AG09319 (cell line): Measurements from ENCODE around the gene CENPM.

ENCODE experiments used
- DNase-seq: peaks from one replicate; pipeline ENCODE4 v3.0.0-alpha.2; 2010; ENCODE audit warnings: low read depth; ENCODE audit errors: extremely low read depth
- TF ChIP-seq, protein P1 (sequence below): IDR thresholded peaks from 2 replicates; pipeline ENCODE4 v1.5.1; 2011; ENCODE audit warnings: low read depth, mild to moderate bottlenecking, inconsistent platforms, low read length, moderate library complexity

The CENPM gene

DNA sequence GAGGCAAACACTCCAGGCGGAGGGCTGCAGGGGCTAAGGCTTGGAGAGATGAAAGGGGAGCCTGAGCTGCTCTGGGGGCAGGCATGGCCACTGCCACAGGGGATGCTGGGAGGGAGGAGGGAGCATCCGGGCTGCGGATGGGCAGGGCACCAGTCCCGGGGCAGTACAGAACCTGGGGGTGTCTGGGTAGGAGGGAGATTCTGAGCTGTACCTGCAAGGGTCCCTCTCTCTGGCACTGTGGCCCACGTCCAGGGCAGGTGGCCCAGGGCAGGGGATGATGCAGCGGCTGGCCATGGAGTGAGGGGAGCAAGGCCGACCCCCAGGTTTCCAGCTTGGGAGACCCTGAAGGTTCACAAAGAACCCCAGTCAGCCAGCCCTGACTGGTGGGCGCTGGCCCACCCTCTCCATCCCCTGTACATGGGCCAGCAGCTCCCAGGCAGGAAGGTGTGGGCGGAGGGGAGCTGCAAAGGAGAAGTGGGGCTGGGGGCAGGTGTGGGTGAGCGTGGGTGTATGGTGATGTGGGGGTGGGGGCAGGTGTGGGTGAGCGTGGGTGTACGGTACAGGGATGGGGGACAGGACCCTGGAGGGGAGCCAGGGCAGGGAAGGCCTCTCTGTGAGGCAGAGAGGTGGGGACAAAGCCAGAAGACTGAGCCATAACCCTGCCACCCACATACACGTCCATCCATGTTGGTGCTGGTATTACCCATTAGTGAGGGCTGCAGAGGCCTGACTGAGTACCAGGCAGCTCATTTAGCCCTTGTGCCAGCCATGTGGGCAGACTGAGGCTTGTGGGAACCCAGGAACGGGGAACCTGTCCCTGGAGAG, 18.1 kb downstream of the CENPM start:
- TF ChIP-seq, protein P1, sequence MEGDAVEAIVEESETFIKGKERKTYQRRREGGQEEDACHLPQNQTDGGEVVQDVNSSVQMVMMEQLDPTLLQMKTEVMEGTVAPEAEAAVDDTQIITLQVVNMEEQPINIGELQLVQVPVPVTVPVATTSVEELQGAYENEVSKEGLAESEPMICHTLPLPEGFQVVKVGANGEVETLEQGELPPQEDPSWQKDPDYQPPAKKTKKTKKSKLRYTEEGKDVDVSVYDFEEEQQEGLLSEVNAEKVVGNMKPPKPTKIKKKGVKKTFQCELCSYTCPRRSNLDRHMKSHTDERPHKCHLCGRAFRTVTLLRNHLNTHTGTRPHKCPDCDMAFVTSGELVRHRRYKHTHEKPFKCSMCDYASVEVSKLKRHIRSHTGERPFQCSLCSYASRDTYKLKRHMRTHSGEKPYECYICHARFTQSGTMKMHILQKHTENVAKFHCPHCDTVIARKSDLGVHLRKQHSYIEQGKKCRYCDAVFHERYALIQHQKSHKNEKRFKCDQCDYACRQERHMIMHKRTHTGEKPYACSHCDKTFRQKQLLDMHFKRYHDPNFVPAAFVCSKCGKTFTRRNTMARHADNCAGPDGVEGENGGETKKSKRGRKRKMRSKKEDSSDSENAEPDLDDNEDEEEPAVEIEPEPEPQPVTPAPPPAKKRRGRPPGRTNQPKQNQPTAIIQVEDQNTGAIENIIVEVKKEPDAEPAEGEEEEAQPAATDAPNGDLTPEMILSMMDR: no peak
- no peak for DNase-seq

DNA sequence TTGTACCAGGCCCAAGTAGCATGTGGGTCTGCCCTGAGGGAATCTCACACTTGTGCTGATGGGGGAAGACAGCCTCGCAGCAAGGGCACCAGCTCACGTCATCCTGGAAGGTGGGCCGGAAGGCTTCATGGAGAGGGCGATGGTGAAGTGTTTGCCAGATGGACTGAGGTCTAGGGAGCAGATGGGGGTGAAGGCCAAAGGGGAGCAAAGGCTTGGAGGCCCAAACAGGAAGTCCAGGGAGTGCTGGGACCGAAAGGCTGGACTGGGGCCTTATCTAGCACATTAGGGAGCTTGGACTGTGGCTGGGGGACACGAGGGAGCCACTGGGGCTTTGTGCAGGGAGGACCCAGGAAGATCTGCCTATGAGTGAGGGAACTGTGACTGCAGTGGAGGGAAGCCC, 19.1 kb downstream of the CENPM start:
- no peak for DNase-seq
- TF ChIP-seq, protein P1: no peak

DNA sequence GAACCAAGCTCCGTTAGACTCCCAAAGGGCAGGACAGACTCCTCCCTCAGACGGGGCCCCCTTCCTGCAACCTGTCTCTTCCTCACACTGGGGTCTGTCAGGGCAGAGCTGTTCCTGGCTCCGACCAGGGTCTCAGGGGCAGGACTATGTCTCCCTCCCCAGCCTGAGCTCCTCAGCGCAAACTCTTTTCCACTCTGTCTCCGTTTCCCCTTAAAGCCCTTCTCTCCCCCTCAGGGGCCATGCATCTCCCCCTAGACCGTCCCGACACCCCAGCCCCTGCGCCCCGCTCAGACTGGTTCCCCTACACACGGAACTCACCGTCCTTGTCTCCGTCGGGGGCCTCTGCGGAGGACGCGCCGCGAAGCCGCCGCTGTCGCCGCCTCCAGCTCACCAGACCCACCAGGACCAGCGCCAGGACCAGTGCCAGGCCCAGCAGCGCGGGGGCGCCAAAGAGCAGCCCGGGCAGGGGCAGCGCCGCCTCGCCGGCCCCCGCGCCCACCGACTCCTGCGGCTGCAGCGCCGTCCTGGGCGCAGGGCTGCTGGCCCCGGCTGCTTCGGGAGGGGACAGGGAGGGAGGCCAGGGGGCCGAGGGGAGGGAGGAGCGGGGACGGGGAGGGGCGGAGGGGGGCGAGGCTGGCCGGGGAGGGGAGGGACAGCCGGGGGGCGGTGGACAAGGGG, 21.0 kb downstream of the CENPM start:
- TF ChIP-seq, protein P1: peak; percentile 42
- no peak for DNase-seq

DNA sequence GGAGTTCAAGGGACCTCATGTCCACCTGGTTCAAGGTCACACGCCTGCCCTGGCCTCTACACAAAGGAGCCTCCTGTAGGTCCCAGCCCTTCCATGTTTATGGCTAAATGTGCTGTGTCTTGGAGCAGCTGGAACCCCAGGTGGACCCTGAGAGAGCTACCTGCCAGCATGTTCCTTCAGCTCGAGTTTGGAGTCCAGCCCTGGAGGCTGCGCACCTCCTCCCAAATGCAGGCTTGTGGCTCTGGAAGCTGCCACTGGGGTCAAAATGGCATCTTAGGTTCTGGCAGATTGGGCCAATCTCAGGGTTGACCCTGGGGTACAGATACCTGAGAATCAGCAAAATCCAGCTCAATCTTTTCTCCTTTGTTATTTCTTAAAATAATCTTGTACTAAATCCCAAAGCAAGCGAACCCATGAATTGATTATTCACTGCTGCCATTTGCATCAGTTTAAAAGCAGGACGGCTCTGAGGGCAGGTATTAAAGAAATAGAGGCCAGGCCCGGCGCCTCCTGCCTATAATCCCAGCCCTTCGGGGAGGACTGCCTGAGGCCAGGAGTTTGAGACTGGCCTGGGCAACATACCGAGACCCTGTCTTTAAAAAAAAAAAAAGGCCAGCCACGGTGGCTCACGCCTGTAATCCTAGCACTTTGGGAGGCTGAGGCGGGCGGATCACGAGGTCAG, 23.2 kb downstream of the CENPM start:
- no peak for DNase-seq
- TF ChIP-seq, protein P1: no peak

DNA sequence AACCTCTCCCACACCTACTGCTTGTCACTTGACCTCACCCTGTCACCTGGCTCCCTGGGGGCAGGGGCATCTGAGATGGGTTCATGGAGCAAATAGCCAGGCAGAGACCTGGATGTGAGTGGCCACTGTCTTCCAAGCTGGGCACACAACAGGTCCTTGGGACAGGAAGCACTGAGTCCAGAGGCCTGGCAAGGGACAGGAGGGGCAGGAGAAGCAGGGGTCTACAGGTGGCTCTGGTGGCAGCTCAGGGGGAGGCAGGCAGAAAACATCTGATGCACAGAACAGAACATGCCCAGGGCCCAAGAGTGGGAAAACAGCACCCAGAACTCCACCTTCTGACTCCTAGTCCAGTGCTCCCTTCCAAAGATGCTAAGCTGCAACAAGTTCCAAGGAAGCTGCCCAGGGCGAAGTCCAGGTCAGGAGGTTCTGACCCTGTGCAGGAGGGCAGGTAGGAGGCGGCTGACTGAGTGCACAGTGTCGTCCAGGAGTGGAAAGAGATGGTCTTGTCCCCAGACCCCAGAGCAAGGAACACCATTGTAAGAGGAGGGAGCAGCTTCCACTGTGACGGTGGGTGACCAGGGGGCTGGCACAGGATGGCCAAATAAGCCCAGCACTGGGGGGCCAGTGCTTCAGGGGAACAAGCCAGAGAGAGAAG, 23.9 kb downstream of the CENPM start:
- TF ChIP-seq, protein P1: no peak
- DNase-seq: no peak

DNA sequence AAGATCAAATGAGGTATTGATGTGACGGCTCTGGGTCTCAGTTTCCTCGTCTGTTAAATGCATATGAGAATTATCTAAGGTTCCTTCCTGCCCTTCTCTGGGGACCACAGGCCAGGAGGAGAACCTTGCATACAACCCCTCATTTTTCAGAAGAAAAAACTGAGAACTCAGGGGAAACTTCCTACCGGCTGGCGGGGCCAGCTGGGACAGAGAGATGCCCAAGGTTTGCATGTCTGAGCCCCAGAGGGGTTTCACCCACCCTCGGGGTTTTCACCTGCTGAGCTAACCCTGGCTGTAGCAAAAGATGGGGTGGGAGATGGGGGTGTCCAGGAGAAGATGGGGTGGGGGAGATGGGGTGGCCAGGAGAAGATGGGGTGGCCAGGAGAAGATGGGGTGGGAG, 24.6 kb downstream of the CENPM start:
- DNase-seq: no peak
- TF ChIP-seq, protein P1: no peak
